Activated naive CD4-positive, alpha-beta T cell treated with anti-CD3 and anti-CD28 coated beads, Interleukin-2, amount 50 U/mL, for 24 hours (primary cell): Measurements from ENCODE around the gene GRIP1.

ENCODE experiments used
- H3K27ac Mint-ChIP-seq: one replicate; pipeline ENCODE4 v1.8.0; 2021; ENCODE audit warnings: mild to moderate bottlenecking, mixed read lengths
- H3K27me3 Mint-ChIP-seq: one replicate; pipeline ENCODE4 v1.8.0; 2021; ENCODE audit warnings: mixed read lengths
- H3K36me3 Mint-ChIP-seq: one replicate; pipeline ENCODE4 v1.8.0; 2021; ENCODE audit warnings: mixed read lengths
- H3K4me1 Mint-ChIP-seq: one replicate; pipeline ENCODE4 v1.8.0; 2021; ENCODE audit warnings: mixed read lengths
- H3K4me3 Mint-ChIP-seq: one replicate; pipeline ENCODE4 v1.8.0; 2021; ENCODE audit warnings: mild to moderate bottlenecking, mixed read lengths
- H3K9me3 Mint-ChIP-seq: one replicate; pipeline ENCODE4 v1.8.0; 2021; ENCODE audit warnings: mixed read lengths

GRIP1 gene

DNA sequence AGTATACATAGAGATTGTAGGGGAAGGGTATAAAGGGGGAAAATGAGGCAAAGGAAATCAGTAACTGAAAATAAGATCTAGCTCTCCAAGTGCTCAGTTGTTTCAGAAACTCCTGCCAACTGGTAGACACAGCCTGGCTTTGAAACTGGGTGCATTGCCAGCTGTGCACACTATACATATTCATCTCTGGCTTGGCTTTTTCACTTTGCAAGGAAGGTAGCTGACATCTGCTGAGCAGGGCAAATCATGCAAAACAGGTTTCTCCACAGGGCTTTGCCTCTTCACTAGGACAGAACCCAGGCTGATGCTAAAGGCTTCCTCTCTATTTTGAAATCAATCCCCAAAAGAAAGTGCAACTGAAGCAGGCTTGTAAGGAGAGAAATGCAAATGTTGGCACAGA is 275.1 kb downstream of the GRIP1 start:
- Mint-ChIP-seq H3K9me3 (no peaks in the 10 kb centered on the region), H3K27ac (no peak overlapping the region), H3K4me3 (no peak overlapping the region), H3K27me3 (no peaks in the 10 kb centered on the region), H3K4me1 (no peaks in the 10 kb centered on the region), H3K36me3 (no peaks in the 10 kb centered on the region)

DNA sequence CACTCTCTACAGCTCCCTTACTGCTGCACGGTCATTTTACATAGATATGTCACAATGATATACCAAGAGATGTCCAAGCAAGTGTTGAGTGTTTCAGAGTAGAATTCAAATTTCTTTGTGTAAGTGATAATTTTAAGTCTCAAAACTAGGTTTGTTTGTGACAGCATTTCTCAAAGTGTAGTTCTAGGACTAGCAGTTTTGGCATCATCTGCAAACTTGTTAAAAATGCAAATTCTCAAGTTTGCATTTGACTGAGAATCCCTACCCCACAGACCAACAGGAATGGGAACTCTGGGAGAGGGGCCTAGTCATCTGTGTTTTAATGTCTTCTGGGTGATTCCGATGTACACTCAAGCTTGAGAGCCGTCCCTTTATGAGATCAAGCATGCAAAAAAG is 279.0 kb downstream of the GRIP1 start:
- H3K4me3 Mint-ChIP-seq, result no peak overlapping the region
- peaks cover 8% of the 10 kb centered on the region for H3K27me3 Mint-ChIP-seq
- H3K4me1 Mint-ChIP-seq, result peaks cover under 1% of the 10 kb centered on the region
- peaks cover 3% of the 10 kb centered on the region for H3K36me3 Mint-ChIP-seq
- H3K9me3 Mint-ChIP-seq, result no peaks in the 10 kb centered on the region
- H3K27ac Mint-ChIP-seq, result no peak overlapping the region

DNA sequence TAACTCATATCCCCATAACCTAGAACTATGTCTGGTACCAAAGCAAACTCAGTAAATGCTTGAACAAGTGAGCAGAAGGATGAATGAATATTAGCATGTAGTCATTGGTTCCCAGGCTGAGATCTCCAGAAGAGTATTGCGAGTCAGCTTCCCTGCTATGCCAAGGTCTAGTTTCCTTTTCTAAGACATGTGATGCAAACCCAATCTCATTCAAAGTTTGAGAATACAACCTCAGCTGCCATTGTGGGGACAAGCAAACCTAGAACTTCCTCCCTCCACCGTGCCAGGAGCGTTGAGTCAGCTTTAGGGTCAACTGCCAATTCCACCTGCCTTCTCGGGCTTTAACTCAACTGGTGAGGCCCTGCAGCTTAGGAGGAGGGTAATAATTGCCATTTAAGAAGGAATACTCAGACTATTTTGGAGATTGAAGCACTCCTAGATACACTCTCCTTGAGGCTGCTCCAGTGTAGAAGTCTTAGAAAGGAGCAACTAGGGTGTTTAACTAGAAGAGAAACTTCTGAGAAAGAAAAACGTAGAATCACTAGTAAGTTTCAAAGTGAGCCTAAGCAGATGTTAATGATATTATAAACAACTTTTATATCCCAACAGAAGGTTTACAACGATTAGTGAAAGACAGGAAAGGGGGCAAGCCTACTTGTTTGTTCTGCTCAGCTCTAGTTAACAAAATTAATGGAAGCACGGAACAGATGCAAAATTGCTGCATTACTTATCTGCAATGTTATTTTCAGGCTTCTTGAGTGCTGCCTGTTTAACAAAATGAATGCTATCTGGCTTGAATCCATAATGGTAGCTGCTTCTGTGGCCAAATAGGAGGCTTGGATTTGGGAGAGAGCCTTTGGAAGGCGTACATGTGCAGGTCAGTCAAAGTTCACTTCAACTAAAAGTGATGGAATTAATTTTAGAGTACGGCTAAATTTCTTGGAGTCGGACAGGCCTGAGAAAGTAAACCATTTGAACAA is 279.7 kb downstream of the GRIP1 start:
- Mint-ChIP-seq H3K4me3 (no peak overlapping the region), H3K4me1 (peaks cover 7% of the 10 kb centered on the region), H3K27ac (no peak overlapping the region), H3K27me3 (peaks cover 8% of the 10 kb centered on the region), H3K9me3 (no peaks in the 10 kb centered on the region), H3K36me3 (peaks cover 3% of the 10 kb centered on the region)

DNA sequence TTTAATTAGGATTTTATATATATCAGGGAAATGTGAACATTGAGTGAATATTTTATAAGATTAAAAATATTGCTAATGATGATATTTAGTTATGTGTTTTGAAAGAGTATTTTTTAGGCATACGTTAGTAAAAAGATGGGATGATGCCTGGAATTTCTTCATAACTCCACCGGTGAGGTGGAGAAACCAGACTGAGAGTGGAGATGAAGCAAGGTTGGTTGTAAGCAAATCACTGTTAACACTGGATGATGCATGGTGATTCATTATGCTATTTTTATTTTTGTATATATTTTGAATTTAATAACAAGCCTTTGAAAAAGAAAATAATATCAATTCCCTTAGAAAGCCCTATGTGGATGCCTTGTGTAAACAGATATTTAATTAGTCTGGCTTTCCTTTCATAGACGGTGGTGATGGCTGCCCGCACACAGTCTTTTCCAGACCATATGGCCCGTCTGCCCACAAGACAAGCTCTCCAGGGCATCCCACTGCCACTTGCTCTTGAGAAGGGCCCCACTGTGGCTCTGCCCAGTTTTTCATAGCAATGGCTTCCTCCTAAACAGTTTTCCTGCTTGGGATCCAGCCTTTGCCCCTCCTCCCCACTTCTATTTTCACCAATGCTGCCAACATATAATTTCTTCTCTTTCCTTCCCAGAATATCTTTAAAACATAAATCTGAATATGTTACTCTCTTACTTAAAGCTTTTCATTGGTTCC is 281.1 kb downstream of the GRIP1 start:
- Mint-ChIP-seq H3K36me3 (peaks cover 3% of the 10 kb centered on the region), H3K4me3 (no peak overlapping the region), H3K27me3 (peaks cover 8% of the 10 kb centered on the region), H3K4me1 (peaks cover 18% of the 10 kb centered on the region), H3K27ac (no peak overlapping the region), H3K9me3 (no peaks in the 10 kb centered on the region)

DNA sequence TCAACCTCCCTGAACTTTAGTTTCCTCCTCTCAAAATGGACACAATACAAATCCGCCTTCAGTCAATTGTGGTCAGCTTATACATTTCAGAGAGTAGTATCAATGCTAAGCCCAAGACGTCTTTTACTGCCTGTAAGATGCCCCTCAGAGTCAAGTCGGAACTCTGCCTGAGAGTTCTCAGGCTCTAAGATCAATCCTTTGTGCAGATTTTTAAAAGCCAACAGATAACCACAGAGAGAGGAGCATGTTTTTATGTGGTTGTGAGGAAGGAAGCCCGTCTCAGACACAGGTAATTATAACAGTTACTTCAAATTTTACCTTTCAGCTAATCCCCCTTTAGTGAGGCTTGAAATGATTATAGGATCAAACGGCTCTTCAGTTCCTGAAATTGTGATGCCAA is 285.0 kb downstream of the GRIP1 start:
- H3K4me1 Mint-ChIP-seq, result peaks cover 18% of the 10 kb centered on the region
- H3K36me3 Mint-ChIP-seq, result peaks cover 8% of the 10 kb centered on the region
- no peaks in the 10 kb centered on the region for H3K9me3 Mint-ChIP-seq
- peaks cover 9% of the 10 kb centered on the region for H3K27me3 Mint-ChIP-seq
- H3K27ac Mint-ChIP-seq, result no peak overlapping the region
- H3K4me3 Mint-ChIP-seq, result peak overlapping the region; percentile 24

DNA sequence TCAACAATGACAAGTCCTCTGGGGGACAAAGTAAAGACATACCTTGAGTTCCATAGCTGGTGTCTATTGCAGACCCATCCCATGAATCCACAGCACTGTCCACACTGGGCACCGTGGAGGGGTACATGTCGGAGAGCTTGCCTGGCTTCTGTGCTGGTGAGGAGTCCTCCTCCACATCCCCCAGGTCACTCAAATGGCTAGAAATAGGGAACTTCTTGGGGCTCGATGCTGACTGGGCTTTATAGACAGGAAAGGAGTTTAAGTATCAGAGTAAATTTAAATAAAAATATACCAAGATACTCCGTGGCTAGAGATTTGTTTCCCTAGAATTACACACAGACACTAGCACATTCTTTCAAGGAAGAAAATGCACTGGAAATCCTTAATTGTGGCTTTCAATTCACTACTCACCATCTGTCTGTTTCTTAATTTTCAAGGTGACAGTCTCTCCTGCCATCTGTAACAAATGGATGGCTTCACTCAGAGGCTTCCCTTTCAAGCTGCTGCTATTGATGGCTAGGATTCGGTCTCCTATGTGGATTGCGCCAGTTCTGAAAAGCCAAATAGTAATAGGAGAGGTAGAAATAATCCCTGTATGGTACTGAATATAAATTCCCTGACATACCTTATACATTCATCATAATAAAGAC is 286.5 kb downstream of the GRIP1 start:
- Mint-ChIP-seq H3K27me3 (peaks cover 8% of the 10 kb centered on the region), H3K36me3 (peaks cover 12% of the 10 kb centered on the region), H3K9me3 (peaks cover 3% of the 10 kb centered on the region)

DNA sequence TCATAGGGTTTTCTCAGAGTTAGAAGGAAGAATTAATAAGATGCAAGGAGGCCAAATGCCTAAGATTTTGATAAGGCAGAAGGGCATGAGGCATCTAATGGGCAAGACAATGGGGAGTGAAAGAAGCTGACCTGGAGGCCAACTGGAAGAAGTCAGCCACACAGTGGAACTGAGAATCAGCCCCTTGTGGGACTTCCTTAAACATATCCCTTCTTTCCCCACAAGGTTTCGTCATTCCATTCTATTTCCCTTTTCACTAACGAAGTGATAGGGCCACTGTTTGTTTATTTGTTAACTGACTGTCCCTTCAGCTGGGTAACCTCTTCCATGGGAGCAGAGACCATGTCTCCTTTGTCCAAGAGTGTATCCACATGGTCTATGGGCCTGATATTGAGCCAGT is 290.4 kb downstream of the GRIP1 start:
- H3K36me3 Mint-ChIP-seq, result peaks cover 18% of the 10 kb centered on the region
- H3K9me3 Mint-ChIP-seq, result peaks cover 4% of the 10 kb centered on the region
- H3K4me1 Mint-ChIP-seq, result peaks cover 3% of the 10 kb centered on the region
- H3K4me3 Mint-ChIP-seq, result no peak overlapping the region
- H3K27me3 Mint-ChIP-seq, result peaks cover 2% of the 10 kb centered on the region
- H3K27ac Mint-ChIP-seq, result no peak overlapping the region

More for the DNA sequence above, 286.5 kb downstream of the GRIP1 start:
- H3K4me3 Mint-ChIP-seq, result no peak overlapping the region
- H3K27ac Mint-ChIP-seq, result no peak overlapping the region
- peaks cover 18% of the 10 kb centered on the region for H3K4me1 Mint-ChIP-seq

DNA sequence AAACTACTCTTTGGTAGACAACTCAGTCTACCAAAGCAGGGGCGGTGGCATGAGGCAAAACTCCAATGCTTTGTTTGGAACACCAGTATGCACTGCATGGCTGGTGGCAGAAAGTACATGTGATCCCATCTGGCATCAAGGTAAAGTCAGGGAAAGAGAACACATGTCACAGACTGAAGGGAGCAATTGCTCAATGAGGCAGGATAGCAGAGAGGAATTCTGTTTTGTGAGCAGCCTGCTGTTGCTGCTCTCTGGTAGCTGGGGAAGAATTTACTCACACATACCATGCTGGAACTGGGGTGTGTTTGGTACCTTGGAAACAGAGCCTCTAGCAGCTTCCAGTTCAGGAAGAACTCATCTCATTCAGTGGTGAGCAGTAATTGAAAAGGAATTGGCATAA is 291.8 kb downstream of the GRIP1 start:
- H3K27ac Mint-ChIP-seq, result no peak overlapping the region
- H3K36me3 Mint-ChIP-seq, result peaks cover 19% of the 10 kb centered on the region
- no peak overlapping the region for H3K4me3 Mint-ChIP-seq
- H3K9me3 Mint-ChIP-seq, result peaks cover 4% of the 10 kb centered on the region
- H3K27me3 Mint-ChIP-seq, result peaks cover 2% of the 10 kb centered on the region
- no peaks in the 10 kb centered on the region for H3K4me1 Mint-ChIP-seq

DNA sequence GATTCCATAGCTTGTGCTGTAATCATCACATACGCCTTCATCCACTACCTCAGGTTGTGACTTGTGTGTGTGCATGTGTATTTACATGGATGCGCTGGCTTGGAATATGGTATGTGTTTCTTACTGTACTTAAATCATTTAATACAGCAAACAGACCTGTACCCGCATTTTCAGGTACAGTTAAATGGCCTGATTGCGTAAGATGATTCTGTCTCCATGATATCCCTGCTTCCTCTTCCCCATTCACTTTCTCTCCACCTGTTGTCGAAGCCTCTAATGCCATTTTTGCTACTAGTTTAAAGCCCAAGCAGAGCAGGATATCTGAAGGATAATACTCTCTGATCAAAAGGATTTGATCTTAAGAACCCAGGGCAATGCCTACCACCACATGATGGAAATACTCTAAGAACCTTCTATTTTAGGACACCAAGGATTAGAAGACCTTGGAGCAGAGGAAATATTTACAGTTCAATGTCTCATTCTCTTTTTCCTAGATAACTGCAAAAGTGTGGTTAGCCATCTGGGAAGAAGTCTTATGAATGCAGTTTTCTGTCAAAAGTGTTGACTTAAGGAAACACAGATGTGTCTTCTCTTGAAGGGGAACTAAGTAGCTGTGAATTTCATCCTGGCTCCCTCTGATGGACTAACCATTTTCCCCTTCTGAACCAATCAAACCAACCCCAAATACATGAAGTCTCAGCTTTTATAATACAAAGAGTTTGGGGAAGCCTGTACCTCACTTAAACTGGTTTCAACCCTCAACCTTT is 297.9 kb downstream of the GRIP1 start:
- Mint-ChIP-seq H3K27ac (no peak overlapping the region), H3K4me3 (no peak overlapping the region), H3K36me3 (peaks cover 10% of the 10 kb centered on the region), H3K4me1 (no peaks in the 10 kb centered on the region), H3K27me3 (no peaks in the 10 kb centered on the region), H3K9me3 (no peaks in the 10 kb centered on the region)

DNA sequence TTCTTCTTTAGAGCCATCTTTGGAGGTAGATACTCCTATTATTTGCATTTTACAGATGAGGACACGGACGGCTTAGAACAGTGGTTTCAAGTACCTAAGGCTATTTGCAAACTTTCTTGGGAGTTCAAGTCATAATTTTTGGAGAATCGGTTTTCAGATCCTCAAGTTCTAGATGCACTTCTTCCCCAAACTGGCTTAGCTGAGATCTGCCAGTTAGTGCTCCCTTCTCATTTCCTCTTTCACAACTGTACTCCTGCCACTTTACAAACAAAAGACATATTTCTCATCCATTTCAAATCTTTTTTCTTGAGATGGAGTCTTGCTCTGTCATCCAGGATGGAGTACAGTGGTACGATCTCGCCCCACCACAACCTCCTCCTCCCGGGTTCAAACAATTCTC is 299.3 kb downstream of the GRIP1 start:
- Mint-ChIP-seq H3K27me3 (no peaks in the 10 kb centered on the region), H3K27ac (no peak overlapping the region), H3K4me3 (no peak overlapping the region), H3K36me3 (peaks cover 10% of the 10 kb centered on the region), H3K4me1 (no peaks in the 10 kb centered on the region), H3K9me3 (no peaks in the 10 kb centered on the region)

DNA sequence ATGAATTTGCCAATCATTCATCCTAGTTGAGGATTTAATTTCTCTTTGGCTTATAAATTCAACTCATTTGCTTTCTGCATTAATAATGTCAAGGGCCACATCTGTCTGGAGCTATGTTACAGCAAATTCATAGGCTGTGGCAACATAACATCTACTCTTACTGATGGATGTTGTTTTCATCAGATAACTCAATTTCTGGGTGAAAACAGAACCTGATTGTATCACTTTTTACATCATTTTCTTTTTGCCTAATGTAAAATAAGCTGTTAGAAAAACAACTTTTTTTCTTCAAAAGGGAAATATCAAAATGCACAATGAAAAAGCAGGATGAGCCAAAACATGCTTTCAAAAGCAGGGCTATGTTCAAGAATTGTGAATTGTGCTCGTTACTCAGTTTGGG is 303.3 kb downstream of the GRIP1 start:
- no peak overlapping the region for H3K4me3 Mint-ChIP-seq

DNA sequence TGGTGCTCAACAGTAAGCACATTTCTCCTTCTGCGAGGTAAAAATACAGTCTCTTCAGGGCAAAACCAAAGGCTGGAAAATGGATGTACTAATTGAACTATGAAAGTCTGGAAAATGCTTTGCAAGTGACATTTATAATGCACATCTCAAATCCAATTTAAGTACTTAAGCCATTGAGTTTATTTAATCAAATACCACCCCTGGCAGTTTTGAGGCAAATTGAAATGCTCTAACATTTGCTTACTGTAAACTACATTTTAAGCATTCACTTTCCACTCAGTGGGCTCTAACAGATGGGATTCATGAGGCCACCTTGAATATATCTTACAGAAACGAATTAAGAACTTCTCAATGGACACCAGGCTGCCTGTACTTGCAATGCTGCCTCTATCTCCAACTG is 306.9 kb downstream of the GRIP1 start:
- no peak overlapping the region for H3K27ac Mint-ChIP-seq
- H3K36me3 Mint-ChIP-seq, result peaks cover 20% of the 10 kb centered on the region

More for the DNA sequence above, 303.3 kb downstream of the GRIP1 start:
- H3K27ac Mint-ChIP-seq, result no peak overlapping the region
- H3K27me3 Mint-ChIP-seq, result no peaks in the 10 kb centered on the region
- H3K36me3 Mint-ChIP-seq, result peaks cover 9% of the 10 kb centered on the region
- no peaks in the 10 kb centered on the region for H3K9me3 Mint-ChIP-seq
- no peaks in the 10 kb centered on the region for H3K4me1 Mint-ChIP-seq

DNA sequence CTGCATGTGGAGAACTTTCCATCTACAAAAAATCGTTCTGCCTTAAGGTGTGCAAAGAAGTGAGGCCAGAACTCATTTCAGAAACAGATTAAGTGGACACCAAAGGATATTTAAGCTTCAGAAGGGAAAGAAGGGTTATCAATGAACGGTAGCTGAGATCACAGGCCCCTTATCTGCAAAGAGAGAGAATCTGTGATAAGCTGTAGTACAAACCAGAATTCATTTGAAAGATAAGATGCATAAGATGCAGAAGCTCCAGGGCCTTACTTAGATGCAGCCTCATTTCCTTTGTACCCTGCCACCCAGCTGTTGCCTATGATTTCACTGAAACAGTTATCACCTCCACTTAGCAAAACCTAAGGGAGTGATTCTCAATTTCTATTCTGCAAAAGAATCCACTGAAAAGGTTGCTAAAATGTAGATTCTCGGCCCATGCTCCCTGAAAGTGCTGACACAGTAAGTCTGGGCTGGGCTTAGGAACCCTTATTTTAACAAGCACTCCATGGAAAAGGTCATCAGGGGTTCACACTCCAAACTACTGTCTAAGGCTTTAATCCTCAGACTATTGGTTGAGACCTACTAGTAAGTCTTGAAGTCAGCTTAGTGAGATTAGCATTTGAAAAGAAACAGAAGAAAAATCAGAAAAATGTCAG is 311.7 kb downstream of the GRIP1 start:
- Mint-ChIP-seq H3K4me3 (no peak overlapping the region), H3K36me3 (peaks cover 26% of the 10 kb centered on the region), H3K27me3 (no peaks in the 10 kb centered on the region), H3K4me1 (no peaks in the 10 kb centered on the region), H3K9me3 (no peaks in the 10 kb centered on the region), H3K27ac (no peak overlapping the region)

More for the DNA sequence above, 306.9 kb downstream of the GRIP1 start:
- Mint-ChIP-seq H3K27me3 (no peaks in the 10 kb centered on the region), H3K4me3 (no peak overlapping the region), H3K9me3 (no peaks in the 10 kb centered on the region), H3K4me1 (no peaks in the 10 kb centered on the region)

DNA sequence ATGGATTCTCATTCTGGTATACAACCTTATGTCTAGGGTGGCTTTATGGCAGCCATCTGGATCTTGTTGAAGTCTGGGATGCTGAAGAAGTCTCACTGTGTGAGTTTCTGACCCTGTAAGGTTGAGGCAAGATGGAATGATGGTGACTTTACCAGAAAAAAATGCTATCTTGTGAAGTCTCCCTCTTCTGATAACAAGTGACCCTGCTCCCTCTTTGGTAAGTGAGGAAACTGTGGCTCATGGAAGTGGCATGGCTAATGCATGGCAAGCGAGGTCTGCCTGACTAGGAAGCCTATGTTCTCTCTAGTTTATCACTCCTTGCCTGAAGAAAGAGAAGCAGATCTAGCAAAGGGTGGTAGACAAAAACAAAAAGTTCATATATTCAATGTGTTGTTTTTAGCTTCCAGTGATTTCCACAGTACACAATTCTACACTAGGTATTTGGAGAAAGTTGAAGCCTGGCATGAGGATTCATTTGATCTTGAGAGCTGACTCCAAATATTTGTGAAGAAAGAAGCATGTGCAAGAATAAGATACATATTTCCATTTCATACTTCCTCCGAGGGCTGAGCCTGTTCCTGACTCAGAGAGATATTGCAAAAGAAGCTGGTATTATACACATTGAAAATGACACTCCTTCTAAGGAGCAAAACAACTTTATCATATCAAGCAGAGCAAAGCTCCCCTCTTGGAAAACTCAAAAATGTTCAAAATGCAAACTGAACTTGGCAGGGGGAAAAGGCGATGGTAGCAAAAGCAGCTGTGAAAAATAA is 313.0 kb downstream of the GRIP1 start:
- Mint-ChIP-seq H3K27me3 (no peaks in the 10 kb centered on the region), H3K4me3 (no peak overlapping the region), H3K27ac (no peak overlapping the region), H3K9me3 (no peaks in the 10 kb centered on the region), H3K36me3 (peaks cover 26% of the 10 kb centered on the region), H3K4me1 (no peaks in the 10 kb centered on the region)
